ENCODE results near the gene NPC2. TPM values are rescaled to one million over a fixed set of nuclear protein-coding genes. Genes with fewer than 3 reads are reported as not detected.

The NPC2 gene
- total RNA-seq, 6 experiments from 2014 or later = 49.4 to 203 (median 98.0) TPM

- TF ChIP-seq POLR2A (IDR thresholded peaks at IDR 0.05) (no peak), CTCF (IDR thresholded peaks at IDR 0.05) (no peak)
- no peak overlapping the region for H3K4me3 ChIP-seq
- ATAC-seq (no peak), DNase-seq (no peak)
- H3K9me3 ChIP-seq = no peaks in the 10 kb centered on the region
- no peak overlapping the region for H3K27ac ChIP-seq
- H3K36me3 ChIP-seq = peaks cover 0 to 47% (median 9%) of the 10 kb centered on the region in 4 donors
- H3K4me1 ChIP-seq = no peaks in the 10 kb centered on the region
- no peaks in the 10 kb centered on the region for H3K27me3 ChIP-seq
- intact Hi-C loops (cut with DNase I) = loop anchor here in 1 of 2 donors (5.0 kb wide), 1 partner anchor 118 kb away; no protein-coding TSS in a partner anchor
- 84% methylated on average over 2 of the region's 4 CpGs for WGBS (ENCODE audit: insufficient coverage, low coverage, low lambda C conversion rate, missing lambda C conversion rate)
These were observed 13.1 kb downstream of the NPC2 start for GRCh38 chr14:74480046-74480445.

- intact Hi-C loops (cut with DNase I) = loop anchor here in 1 of 2 donors (10.0 kb wide), 1 partner anchor 114 kb away; no protein-coding TSS in a partner anchor
- H3K4me1 ChIP-seq = no peaks in the 10 kb centered on the region
- ATAC-seq (peak; percentile 42 to 65 (median 58)), DNase-seq (no peak)
- no peaks in the 10 kb centered on the region for H3K9me3 ChIP-seq
- peaks cover 0 to 40% (median 9%) of the 10 kb centered on the region in 4 donors for H3K36me3 ChIP-seq
- H3K27me3 ChIP-seq = no peaks in the 10 kb centered on the region
- H3K27ac ChIP-seq = no peak overlapping the region
- H3K4me3 ChIP-seq = no peak overlapping the region
- 95% methylated on average over 2 of the region's 2 CpGs for WGBS (ENCODE audit: insufficient coverage, low coverage, low lambda C conversion rate, missing lambda C conversion rate)
- TF ChIP-seq POLR2A (IDR thresholded peaks at IDR 0.05) (no peak), CTCF (IDR thresholded peaks at IDR 0.05) (peak; percentile 59 to 84 (median 66))
These were observed 14.0 kb downstream of the NPC2 start for GRCh38 chr14:74478996-74479635.

- intact Hi-C loops (cut with DNase I) = loop anchor here in 1 of 2 donors (10.0 kb wide), 1 partner anchor 112 kb away; no protein-coding TSS in a partner anchor
- Histone ChIP-seq H3K27me3 (no peaks in the 10 kb centered on the region), H3K4me1 (no peaks in the 10 kb centered on the region), H3K36me3 (peaks cover 0 to 30% (median 9%) of the 10 kb centered on the region in 4 donors), H3K4me3 (no peak overlapping the region), H3K9me3 (no peaks in the 10 kb centered on the region), H3K27ac (no peak overlapping the region)
- whole genome bisulfite sequencing (ENCODE audit: insufficient coverage, low coverage, low lambda C conversion rate, missing lambda C conversion rate) = 100% methylated on average over 1 of the region's 3 CpGs
- DNase-seq (no peak), ATAC-seq (no peak)
- TF ChIP-seq POLR2A (IDR thresholded peaks at IDR 0.05) = no peak
- TF ChIP-seq CTCF (IDR thresholded peaks at IDR 0.05) = no peak
These were observed 16.5 kb downstream of the NPC2 start for GRCh38 chr14:74476607-74477006.

GRCh38 chr14:74476107-74476506 is 17.0 kb downstream of the NPC2 start:
- Histone ChIP-seq H3K27me3 (no peaks in the 10 kb centered on the region), H3K4me3 (no peak overlapping the region), H3K9me3 (no peaks in the 10 kb centered on the region), H3K27ac (no peak overlapping the region), H3K36me3 (peaks cover 0 to 26% (median 9%) of the 10 kb centered on the region in 4 donors), H3K4me1 (no peaks in the 10 kb centered on the region)
- intact Hi-C loops (cut with DNase I) = loop anchor here in 1 of 2 donors (10.0 kb wide), 1 partner anchor 111 kb away; no protein-coding TSS in a partner anchor
- ATAC-seq = no peak
- DNase-seq = no peak
- no CpG with 5 or more reads among the region's 4 CpGs for WGBS (ENCODE audit: insufficient coverage, low coverage, low lambda C conversion rate, missing lambda C conversion rate)
- TF ChIP-seq POLR2A (IDR thresholded peaks at IDR 0.05) (no peak), CTCF (IDR thresholded peaks at IDR 0.05) (no peak)
